ENCODE data around the gene SALL3. TPM values are rescaled to one million over a fixed set of nuclear protein-coding genes. Genes with fewer than 3 reads are reported as not detected.

The SALL3 gene
- total and polyA plus RNA-seq, 2 of the 4 experiments (the other 2 are of a cell fraction), result not detected

GRCh38 chr18:78935406-78935805, 44.2 kb upstream of the SALL3 start:
- H3K4ac ChIP-seq (ENCODE audit: low read depth, low read length), result no peak overlapping the region
- H2BK15ac ChIP-seq (ENCODE audit: low read depth, low read length), result no peak overlapping the region
- intact Hi-C loops (cut with micrococcal nuclease), result no loop called here
- no peak overlapping the region for H2BK120ac ChIP-seq (ENCODE audit: low read depth, low read length)
- no peak overlapping the region for H4K8ac ChIP-seq (ENCODE audit: low read depth in 2 of 2, low read length in 2 of 2)
- DNase-seq (no peak), ATAC-seq (ENCODE audit: low read depth) (no peak)
- H3K56ac ChIP-seq (ENCODE audit: extremely low read depth, insufficient read depth, low read length), result no peak overlapping the region
- no peak overlapping the region for H3K14ac ChIP-seq (replicated peaks; ENCODE audit: low read depth, low read length)
- H3K27ac ChIP-seq (ENCODE audit: insufficient read depth, low read length), result no peak overlapping the region
- no peaks in the 10 kb centered on the region for H3K36me3 ChIP-seq (ENCODE audit: control insufficient read depth, insufficient read depth, low read length)
- no peaks in the 10 kb centered on the region for H3K79me1 ChIP-seq (ENCODE audit: low read depth in 1 of 2, low read length in 2 of 2)
- dilution Hi-C loops (cut with HindIII; ENCODE audit: low sequenced_read_pairs, unreplicated experiment), result no loop called here
- H3K9ac ChIP-seq (ENCODE audit: low read depth, low read length), result no peak overlapping the region
- H4K5ac ChIP-seq (ENCODE audit: low read depth, low read length), result no peak overlapping the region
- H2AFZ ChIP-seq (replicated peaks; ENCODE audit: low read length, poor library complexity), result no peak overlapping the region
- no peak overlapping the region for H2AK9ac ChIP-seq (replicated peaks; ENCODE audit: low read depth, low read length, poor library complexity)
- H2BK5ac ChIP-seq (ENCODE audit: low read depth, low read length, poor library complexity, severe bottlenecking), result no peak overlapping the region
- WGBS, 2 experiments (ENCODE audit: extremely low coverage in 2 of 2, insufficient read length in 1 of 2), result no CpG with 5 or more reads among the region's 9 CpGs
- no peaks in the 10 kb centered on the region for H3K27me3 ChIP-seq (ENCODE audit: control insufficient read depth, insufficient read depth, low read length)
- in situ Hi-C loops (cut with MboI; ENCODE audit: low sequenced_read_pairs), result no loop called here
- no peak overlapping the region for H3K23ac ChIP-seq (ENCODE audit: low read depth, low read length)
- H3K18ac ChIP-seq (ENCODE audit: low read depth, low read length), result no peak overlapping the region
- H3K4me3 ChIP-seq (ENCODE audit: insufficient read depth, low read depth, low read length), result no peak overlapping the region
- no peak overlapping the region for H4K91ac ChIP-seq (ENCODE audit: insufficient read depth, low read depth, low read length)
- peaks cover 48% of the 10 kb centered on the region for H3K9me3 ChIP-seq (ENCODE audit: control insufficient read depth, insufficient read depth, low read length)
- no peaks in the 10 kb centered on the region for H3K9me1 ChIP-seq (ENCODE audit: insufficient read depth, low read length)
- POLR2A ChIA-PET (ENCODE audit: unreplicated experiment), result no interaction called here
- no peaks in the 10 kb centered on the region for H4K20me1 ChIP-seq (ENCODE audit: insufficient read depth, low read length)
- BruUV-seq (replicated peaks), result no TSS peak
- no peak for TF ChIP-seq SMC3 (IDR thresholded peaks at IDR 0.05; ENCODE audit: low read depth, low read length)
- TF ChIP-seq USF2 (IDR thresholded peaks at IDR 0.05; ENCODE audit: low read depth, low read length), result no peak
- no peak for TF ChIP-seq CEBPB (IDR thresholded peaks at IDR 0.05; ENCODE audit: low read depth, low read length)
- TF ChIP-seq MAFK (IDR thresholded peaks at IDR 0.05; ENCODE audit: low read depth, low read length), result no peak
- no peak for TF ChIP-seq RAD21 (IDR thresholded peaks at IDR 0.05; ENCODE audit: low read length)
- TF ChIP-seq BHLHE40 (IDR thresholded peaks at IDR 0.05; ENCODE audit: low read depth, low read length), result no peak
- no peak for TF ChIP-seq NFE2L2 (IDR thresholded peaks at IDR 0.05; ENCODE audit: low read depth, low read length)
- TF ChIP-seq CHD1 (IDR thresholded peaks at IDR 0.05; ENCODE audit: low read depth, low read length), result no peak
- no peak for TF ChIP-seq RFX5 (IDR thresholded peaks at IDR 0.05; ENCODE audit: low read depth, low read length)
- no peak for TF ChIP-seq ELK1 (IDR thresholded peaks at IDR 0.05; ENCODE audit: borderline replicate concordance, low read depth, low read length)
- no peak for TF ChIP-seq MXI1 (IDR thresholded peaks at IDR 0.05; ENCODE audit: borderline replicate concordance, low read depth, low read length)
- no peak for TF ChIP-seq FOS (IDR thresholded peaks at IDR 0.05; ENCODE audit: low read depth, low read length)
- no peak for TF ChIP-seq MAZ (IDR thresholded peaks at IDR 0.05; ENCODE audit: borderline replicate concordance, low read depth, low read length)
- TF ChIP-seq CTCF (conservative IDR thresholded peaks at IDR 0.05; ENCODE audit: low read depth, low read length), result no peak
- TF ChIP-seq POLR2A (IDR thresholded peaks at IDR 0.05; ENCODE audit: low read depth, low read length), result no peak
- H2AK5ac ChIP-seq (ENCODE audit: low read depth, low read length), result no peak overlapping the region
- no peak overlapping the region for H3K4me2 ChIP-seq (ENCODE audit: low read depth, low read length)
- no peaks in the 10 kb centered on the region for H3K4me1 ChIP-seq (ENCODE audit: control insufficient read depth, insufficient read depth, low read length)
- CTCF ChIA-PET, result no interaction called here
- no peak overlapping the region for H2BK20ac ChIP-seq (ENCODE audit: low read depth, low read length)
